MG63 (cell line): Measurements from ENCODE around the gene MSH2. TPM values are rescaled to one million over a fixed set of nuclear protein-coding genes. Genes with fewer than 3 reads are reported as not detected.

Experiments used
- DNase-seq: peaks from one replicate; pipeline ENCODE4 v3.0.0-alpha.2; 2020
- H3K27me3 ChIP-seq: fragments of 250-450 bp; sonication (Bioruptor Pico); 2 replicates; pipeline ENCODE4 v1.5.1; 2020; ENCODE audit warnings: mild to moderate bottlenecking, moderate library complexity
- H3K36me3 ChIP-seq: fragments of 250-450 bp; sonication (Bioruptor Pico); 2 replicates; pipeline ENCODE4 v1.5.1; 2020; ENCODE audit warnings: mild to moderate bottlenecking, moderate library complexity
- H3K4me3 ChIP-seq: fragments of 250-450 bp; sonication (Bioruptor Pico); 2 replicates; pipeline ENCODE4 v1.5.1; 2020; ENCODE audit warnings: mild to moderate bottlenecking, moderate library complexity
- H3K9me3 ChIP-seq: fragments of 250-450 bp; sonication (Bioruptor Pico); 2 replicates; pipeline ENCODE4 v1.5.1; 2020; ENCODE audit warnings: mild to moderate bottlenecking, moderate library complexity
- total RNA-seq: library from RNA; depleted of rRNA; stranded (reverse); fragments of >200 nt; shearing (Covaris generic); gene quantifications from 2 replicates; pipeline ENCODE4 v1.2.3, GENCODE V29; 2014; ENCODE audit warnings: low replicate concordance

Gene MSH2
- total RNA-seq, 1 experiment from 2014 or later, result 62.2 TPM

DNA sequence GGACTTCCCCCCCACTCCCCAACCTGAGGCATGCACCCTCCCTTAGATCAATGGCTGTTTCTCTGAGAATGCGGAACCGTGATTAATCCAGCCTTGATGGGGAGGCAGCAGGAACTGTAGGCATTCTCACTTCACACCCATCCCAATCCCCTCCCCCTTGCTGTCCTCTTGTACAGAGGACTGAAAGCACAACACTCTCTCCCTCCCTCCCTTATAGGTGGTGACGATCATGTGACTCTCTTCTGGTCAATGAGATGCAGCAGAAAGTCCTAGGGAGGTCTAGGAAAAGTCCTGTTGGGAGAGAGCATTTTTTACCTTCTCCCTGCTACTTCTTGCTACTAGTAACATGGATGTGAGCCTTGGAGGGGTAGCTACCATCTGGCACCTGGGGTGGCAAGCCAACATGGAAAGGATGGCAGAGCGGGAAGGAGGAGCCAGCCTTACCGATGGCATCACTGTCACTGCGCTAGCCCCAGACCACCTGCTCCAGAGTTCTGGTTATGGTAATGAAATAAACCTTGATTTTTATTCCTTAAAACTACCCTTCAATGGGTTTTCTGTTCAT is 106.9 kb downstream of the MSH2 start:
- H3K27me3 ChIP-seq, result no peaks in the 10 kb centered on the region
- DNase-seq, result no peak
- H3K9me3 ChIP-seq, result no peaks in the 10 kb centered on the region
- H3K4me3 ChIP-seq, result no peak overlapping the region
- H3K36me3 ChIP-seq, result no peaks in the 10 kb centered on the region

DNA sequence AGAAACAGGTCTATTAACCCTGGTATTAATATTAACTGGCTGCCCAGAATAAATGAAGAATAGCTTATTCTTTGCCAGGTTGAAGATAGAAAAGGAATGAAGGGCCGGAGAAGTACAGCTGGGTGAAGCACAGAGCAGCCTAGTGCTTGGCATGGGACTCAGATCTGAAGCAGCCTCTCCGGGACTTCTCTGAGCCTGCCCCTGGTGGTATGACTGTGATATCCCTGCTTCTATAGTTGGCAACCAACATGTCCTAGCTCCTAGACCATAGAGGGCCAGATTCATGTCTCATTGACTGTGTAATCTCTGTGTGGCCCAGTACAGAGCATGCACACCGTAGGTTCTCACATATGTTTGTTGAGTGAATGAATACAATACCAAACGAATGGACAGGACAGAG is 107.8 kb downstream of the MSH2 start:
- DNase-seq, result no peak
- Histone ChIP-seq H3K9me3 (no peaks in the 10 kb centered on the region), H3K36me3 (no peaks in the 10 kb centered on the region), H3K27me3 (no peaks in the 10 kb centered on the region), H3K4me3 (no peak overlapping the region)

DNA sequence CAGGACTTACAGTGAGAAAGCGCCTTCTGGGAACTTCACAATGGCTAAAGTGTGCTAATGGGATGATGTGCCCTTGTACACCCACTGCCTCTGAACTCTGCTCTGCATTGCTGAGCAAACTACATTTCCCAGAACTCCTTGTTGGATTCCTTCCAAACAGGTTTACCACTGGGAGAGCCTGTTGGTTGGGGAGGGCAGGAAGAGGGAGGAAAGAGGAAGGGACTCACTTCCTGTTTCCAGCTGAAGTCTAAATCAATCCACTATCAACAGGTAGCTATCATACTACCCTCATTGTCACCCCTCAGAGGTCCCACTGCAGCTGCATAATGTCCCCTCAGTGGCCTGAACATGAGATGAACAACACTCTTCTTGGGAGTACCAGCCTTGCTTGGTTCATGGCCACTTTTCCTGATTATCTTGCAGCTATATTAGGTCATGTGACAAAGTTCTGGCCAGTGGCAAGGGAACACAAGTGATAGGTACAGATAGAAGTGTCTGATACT is 109.7 kb downstream of the MSH2 start:
- no peaks in the 10 kb centered on the region for H3K36me3 ChIP-seq
- no peak overlapping the region for H3K4me3 ChIP-seq
- H3K9me3 ChIP-seq, result no peaks in the 10 kb centered on the region
- no peak for DNase-seq
- H3K27me3 ChIP-seq, result no peaks in the 10 kb centered on the region

DNA sequence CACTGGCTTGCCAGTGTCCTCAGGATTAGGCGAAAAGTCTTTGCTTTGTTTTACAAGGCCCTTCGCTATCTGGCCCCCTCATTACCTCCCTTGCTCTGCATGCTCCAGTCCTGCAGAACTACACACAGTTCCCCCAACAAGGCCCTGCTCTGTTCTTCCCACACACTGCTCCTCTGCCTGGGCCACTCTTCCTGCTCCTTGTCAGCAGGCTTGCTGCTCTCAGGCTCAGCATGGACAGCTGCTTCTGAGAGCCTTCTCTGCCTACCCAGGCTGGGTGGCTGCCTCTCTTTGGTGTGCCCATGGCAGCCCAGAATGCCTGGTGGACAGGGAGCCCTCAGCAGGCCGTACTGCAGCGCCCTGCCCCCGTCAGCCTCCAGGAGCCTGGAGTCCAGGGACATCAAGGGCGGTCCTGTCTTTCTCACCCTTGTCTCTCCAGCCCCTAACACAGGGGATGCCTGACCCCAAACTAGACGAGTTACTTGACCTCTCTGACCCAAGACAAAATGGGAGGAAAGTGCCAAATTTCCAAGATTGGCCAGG is 111.1 kb downstream of the MSH2 start:
- no peaks in the 10 kb centered on the region for H3K27me3 ChIP-seq
- H3K36me3 ChIP-seq, result no peaks in the 10 kb centered on the region
- no peaks in the 10 kb centered on the region for H3K9me3 ChIP-seq
- no peak for DNase-seq
- no peak overlapping the region for H3K4me3 ChIP-seq

DNA sequence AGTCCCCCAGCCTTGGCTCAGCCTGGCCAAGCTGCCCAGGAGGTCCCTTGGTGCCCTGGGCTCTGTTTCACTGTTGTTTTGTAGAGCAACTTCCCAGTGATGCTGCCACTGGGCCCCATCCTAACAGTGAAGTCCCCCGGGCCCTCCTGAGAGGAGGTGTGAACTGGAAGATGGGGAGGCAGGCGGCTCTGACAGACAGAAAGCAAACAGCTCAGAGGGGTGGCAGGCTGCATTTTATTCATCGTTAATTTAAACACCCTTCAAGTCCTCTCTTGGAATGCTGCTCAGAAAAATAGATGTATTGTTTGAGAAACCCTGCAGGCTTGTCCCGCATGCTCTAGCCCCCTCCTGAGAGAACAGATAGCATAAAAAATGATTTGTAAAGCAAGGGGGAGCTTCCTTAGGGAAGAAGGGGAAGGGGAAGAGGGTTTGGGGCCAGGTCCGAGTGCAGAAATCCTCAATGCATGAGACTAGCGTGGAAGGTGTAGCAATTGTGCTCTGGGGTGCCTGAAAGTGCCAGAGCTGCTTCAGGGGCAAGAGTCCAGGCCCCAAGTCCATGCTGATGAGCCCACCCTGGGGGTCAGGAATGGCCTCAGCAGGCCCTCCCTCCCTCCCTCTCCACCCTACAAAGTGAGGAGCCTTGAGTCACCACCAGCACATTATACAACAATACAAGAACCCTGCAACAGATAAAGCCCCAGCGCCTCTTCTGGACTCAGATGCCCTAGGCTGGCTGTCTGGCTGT is 113.6 kb downstream of the MSH2 start:
- DNase-seq, result no peak
- Histone ChIP-seq H3K4me3 (no peak overlapping the region), H3K27me3 (no peaks in the 10 kb centered on the region), H3K9me3 (no peaks in the 10 kb centered on the region), H3K36me3 (no peaks in the 10 kb centered on the region)

DNA sequence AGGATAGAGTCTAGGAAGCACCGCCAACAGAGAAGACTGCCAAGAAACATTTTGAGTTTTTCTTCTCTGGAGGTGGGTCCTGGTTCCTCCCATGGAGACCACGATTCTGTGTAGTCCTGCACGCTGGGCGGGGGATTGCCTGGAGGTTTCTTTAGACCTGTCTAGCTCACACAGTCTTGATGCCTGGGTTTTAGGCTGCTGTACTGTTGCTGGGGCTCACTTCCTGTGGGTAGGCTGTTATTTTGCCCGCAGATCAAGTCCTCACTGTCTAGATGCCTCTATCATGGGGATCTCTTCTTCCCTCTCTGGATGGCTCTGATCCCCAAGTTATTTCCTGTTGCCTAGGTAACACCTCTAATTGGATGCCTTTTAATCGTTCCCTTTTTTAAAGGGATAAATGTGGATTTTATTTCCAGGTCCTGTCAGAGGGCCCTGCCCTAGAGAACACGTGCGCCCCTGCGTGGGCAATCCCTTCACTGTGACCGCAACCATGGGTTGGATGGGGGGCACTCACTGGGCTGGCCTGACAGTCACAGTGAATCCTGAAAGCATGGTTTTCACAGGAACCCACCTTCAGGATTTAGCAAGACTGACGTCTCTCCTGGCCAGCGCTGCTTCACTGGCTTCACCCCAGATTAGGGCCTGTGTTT is 115.7 kb downstream of the MSH2 start:
- Histone ChIP-seq H3K4me3 (no peak overlapping the region), H3K36me3 (no peaks in the 10 kb centered on the region)

DNA sequence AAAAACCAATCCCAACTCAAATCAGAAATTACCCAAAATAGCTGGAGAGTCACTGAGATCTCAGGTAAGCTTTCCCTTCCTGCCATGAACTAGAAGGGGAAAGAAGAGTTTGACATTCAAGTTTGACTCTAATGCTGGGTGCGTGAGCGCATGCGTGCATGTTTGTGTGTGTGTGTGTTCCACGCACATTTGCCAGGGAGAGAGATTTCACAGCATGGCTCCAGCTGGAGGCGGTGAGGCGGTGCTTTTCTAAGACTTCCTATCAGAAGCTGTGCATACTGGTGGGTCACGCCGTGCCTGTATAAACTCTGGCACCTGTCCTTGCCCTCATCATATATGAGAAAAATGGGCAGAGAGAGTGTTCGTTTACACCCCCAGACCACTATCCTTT is 116.2 kb downstream of the MSH2 start:
- Histone ChIP-seq H3K9me3 (no peaks in the 10 kb centered on the region), H3K36me3 (no peaks in the 10 kb centered on the region), H3K27me3 (no peaks in the 10 kb centered on the region), H3K4me3 (no peak overlapping the region)
- no peak for DNase-seq

More for the DNA sequence above, 115.7 kb downstream of the MSH2 start:
- no peak for DNase-seq
- H3K27me3 ChIP-seq, result no peaks in the 10 kb centered on the region
- no peaks in the 10 kb centered on the region for H3K9me3 ChIP-seq

DNA sequence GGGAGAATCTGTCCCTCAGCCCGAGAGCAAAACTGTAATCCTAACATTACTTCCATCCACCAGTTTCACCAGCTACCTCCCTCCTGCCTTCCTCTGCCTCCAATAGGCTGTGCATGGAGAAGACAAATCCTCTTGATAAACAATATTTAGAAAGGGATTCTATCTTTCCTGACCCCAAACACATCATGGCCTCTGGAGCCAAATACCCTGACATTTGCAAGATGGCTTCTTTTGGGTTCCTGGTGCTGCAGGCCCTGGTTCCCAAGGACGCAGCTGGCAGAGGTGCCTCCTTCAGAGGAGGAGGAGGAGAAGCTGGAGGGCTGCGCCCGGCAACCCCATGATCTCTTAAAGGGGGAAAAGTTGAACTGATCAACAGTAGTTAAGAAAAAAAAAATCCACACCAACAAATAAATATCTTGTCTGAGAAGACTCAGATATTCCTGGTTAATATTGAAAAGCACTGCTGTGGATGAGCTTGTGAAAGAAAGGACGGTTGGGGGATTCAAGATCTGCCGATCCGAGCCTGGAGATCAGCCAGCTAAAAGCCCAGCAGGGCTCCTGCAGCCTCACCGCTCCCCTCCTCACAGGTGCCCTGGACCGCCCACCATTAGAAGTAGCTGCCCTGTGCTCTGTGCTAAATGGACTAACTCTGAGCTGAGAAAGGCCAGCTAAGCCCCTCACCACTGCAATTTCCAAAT is 116.8 kb downstream of the MSH2 start:
- Histone ChIP-seq H3K27me3 (no peaks in the 10 kb centered on the region), H3K9me3 (no peaks in the 10 kb centered on the region), H3K36me3 (no peaks in the 10 kb centered on the region), H3K4me3 (no peak overlapping the region)
- DNase-seq, result no peak

DNA sequence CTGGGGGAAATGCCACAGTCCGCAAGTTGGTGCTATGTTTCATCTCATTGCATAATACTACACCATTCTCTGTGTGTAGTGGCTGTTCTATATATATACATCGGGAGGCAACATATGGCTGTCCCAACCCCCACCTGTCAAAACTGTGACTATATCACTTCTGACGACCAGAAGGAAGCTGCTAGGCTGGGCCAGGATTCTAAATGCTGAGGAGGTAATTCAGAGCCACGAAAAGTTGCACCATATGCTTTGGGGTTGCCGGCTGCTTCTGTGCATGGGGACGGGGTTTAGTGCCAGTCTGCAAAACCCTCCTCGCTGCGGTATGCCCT is 117.3 kb downstream of the MSH2 start:
- peak overlapping the region; percentile 43; the same call in 1 of the 2 replicates for H3K4me3 ChIP-seq
- H3K9me3 ChIP-seq, result no peaks in the 10 kb centered on the region
- DNase-seq, result no peak
- no peaks in the 10 kb centered on the region for H3K27me3 ChIP-seq
- no peaks in the 10 kb centered on the region for H3K36me3 ChIP-seq

DNA sequence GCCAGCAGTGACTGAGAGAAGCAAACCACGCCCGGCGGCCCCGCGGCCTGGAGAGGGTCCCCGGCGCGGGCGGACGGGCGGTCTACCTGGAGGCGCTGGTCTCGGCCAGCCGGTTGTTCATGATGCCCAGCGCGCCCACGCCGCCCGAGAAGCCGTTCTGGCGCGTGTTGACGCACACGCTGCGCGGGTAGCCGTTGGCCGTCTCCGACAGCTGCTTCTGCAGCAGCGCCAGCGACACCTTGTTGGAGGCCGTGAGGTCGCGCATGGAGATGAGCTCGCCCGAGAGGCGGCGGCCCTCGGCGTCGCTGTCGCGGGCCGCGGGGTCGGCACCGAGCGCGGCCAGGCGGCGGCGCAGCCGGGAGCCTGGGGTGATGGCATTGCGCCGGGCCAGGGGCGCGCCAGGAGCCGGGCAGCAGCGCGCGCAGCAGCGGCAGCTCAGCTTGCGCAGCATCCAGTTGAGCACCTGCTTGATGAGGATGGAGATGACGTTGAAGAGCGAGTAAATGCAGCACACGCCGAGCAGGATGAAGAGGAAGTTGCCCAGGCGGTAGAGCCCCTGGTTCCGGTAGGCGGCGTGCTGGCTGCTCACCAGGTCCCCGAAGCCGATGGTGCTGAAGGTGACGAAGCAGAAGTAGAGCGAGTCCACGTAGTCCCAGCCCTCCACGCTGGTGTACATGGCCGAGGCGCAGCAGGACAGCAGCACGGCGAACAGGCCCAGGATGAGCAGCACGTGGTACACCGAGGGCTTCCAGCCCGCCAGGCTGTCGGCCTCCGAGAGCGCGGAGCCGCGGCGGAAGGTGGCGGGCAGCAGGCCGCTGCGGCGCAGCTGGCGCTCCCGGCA is 118.1 kb downstream of the MSH2 start:
- Histone ChIP-seq H3K36me3 (no peaks in the 10 kb centered on the region), H3K27me3 (no peaks in the 10 kb centered on the region), H3K4me3 (peak overlapping the region; percentile 43), H3K9me3 (no peaks in the 10 kb centered on the region)
- DNase-seq, result peak; percentile 53

DNA sequence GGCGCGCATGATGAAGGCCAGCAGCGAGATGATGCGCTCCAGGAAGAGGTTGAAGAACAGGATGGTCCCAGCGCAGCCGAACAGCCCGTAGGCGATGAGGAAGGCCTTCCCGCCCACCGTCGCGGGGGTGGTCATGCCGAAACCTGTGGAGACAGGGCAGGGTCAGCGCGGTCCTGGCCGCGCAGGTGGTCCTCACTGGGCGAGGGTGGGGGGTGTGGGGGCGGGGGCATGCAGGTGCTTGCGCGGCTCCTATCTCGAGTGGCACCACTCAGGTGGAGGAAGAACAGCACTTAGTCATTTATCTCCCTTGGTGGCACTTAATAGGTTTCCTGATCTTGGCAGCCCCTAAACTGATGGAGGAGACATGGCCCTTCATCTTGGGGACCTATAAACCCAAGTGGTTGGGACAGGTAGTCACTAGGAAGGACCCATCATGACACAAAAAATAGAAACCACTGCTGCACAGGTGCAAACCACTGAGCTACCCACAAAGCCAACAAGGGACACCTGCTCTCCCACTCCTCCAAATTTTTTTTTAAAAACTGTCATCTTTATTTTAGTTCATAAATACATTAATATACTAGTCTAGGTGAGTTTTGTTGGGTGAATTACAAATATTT is 118.8 kb downstream of the MSH2 start:
- no peaks in the 10 kb centered on the region for H3K36me3 ChIP-seq
- no peaks in the 10 kb centered on the region for H3K9me3 ChIP-seq
- H3K4me3 ChIP-seq, result no peak overlapping the region
- no peaks in the 10 kb centered on the region for H3K27me3 ChIP-seq
- DNase-seq, result no peak

DNA sequence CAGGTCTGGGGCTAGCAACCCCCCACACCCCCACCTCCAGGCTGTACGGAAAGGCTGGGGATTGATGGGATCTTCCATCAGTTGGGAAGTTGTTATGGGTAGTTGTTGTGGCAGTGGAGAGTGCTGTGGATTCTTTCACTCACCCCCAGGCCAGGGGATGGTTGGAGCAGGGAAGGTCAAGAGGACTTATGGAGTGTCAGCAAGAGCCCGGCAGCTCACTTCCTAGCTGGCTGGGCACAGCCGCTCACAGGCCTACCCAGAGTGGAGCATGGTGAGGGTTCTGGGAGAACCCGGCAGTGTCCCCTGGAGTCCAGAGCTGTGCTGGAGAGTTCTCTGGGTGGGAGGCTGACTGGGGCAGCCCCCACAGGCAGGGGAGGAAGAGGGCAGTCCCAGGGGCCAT is 122.2 kb downstream of the MSH2 start:
- H3K36me3 ChIP-seq, result no peaks in the 10 kb centered on the region
- no peak overlapping the region for H3K4me3 ChIP-seq
- DNase-seq, result no peak
- no peaks in the 10 kb centered on the region for H3K9me3 ChIP-seq
- H3K27me3 ChIP-seq, result no peaks in the 10 kb centered on the region

DNA sequence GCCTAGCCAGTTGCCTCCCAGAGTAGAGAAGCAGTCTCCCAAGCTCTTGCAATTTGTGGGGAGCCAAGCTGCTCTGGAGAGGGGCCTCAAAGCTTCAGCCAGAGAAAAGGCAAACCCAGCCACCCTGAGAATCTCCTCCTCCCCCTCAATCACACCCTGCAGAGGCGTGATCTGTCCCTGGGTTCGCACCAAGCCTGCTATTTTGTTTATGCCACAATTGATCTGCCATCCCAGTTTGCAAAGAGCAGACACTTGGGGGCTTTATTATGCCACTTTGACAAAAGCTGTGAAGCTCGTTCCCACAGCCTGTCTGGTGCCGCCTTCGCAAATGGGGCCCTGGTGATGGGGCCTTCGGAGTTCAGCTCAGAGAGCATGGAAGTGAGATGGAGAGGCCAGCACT is 125.5 kb downstream of the MSH2 start:
- no peaks in the 10 kb centered on the region for H3K9me3 ChIP-seq
- no peak for DNase-seq
- H3K36me3 ChIP-seq, result no peaks in the 10 kb centered on the region
- no peaks in the 10 kb centered on the region for H3K27me3 ChIP-seq
- no peak overlapping the region for H3K4me3 ChIP-seq

DNA sequence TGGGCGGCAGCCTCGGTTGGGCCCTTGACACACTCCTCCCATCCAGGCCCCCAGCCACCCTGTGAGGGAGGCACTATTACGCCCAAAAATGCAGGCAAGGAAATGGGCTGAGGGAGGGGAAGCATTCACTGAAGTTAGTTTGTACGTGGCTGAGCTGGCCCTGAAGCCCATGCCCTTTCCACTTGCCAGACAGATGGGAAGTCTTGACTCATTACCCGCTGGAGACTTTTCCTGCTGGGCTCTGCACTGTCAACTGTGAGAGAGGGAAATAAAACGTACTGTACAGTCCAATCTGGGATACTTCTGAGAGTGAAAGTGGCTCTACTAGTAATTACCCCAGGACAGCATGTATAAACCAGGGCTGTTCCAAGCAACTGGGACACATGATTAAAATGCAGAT is 125.9 kb downstream of the MSH2 start:
- Histone ChIP-seq H3K4me3 (no peak overlapping the region), H3K27me3 (no peaks in the 10 kb centered on the region), H3K36me3 (no peaks in the 10 kb centered on the region), H3K9me3 (no peaks in the 10 kb centered on the region)
- DNase-seq, result peak; percentile 38

DNA sequence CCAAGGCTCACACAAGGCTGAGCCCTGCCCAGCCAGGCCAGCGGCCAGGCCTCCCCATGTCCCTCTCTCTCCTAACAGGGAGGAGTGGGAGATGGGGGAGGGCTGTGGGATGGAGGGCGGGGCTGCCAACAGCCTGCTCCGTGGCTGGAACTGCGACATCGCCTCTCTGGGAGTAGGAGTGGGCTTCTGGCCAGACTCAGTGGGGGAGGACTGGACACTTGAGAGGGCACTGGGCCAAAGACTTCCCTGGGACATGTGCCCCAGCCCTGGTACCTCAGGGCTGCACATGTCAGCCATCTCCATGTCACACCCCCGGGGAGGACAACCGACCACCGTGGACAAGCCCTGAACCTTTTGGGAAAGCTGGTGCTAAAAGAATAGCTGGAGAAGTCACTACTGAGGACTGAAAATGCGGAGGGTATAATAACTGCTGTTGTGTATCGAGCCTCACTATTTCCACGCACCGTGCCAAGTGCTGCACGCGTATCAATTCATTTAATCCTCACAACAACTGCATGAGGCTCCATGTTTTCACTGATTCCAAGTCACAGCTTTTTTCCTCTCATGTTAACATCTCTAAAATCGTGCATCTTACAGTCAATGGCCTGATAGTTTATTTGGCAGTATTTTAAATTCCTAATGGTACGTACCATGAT is 127.3 kb downstream of the MSH2 start:
- H3K4me3 ChIP-seq, result no peak overlapping the region
- no peaks in the 10 kb centered on the region for H3K36me3 ChIP-seq
- H3K27me3 ChIP-seq, result no peaks in the 10 kb centered on the region
- H3K9me3 ChIP-seq, result no peaks in the 10 kb centered on the region
- DNase-seq, result no peak
